NCI-H187 (cell line): ENCODE measurements around the gene KLHDC7A.
"Not testable (repeated sequence)": the region's sequence is repeated elsewhere in the genome, so short reads cannot be mapped to it uniquely, and the experiment has no call there.

Source experiments
- DNase-seq, 2 experiments: peaks; one replicate each; lab custom pipeline; 2025; lab: John Stamatoyannopoulos, UW

KLHDC7A gene

GRCh38 chr1:18480315-18481189 is at the start of gene KLHDC7A:
KLHDC7A (plus strand) TSS chr1:18480930; CDS start chr1:18480982, 52 bp downstream.
- DNase-seq, result no peak

DNA sequence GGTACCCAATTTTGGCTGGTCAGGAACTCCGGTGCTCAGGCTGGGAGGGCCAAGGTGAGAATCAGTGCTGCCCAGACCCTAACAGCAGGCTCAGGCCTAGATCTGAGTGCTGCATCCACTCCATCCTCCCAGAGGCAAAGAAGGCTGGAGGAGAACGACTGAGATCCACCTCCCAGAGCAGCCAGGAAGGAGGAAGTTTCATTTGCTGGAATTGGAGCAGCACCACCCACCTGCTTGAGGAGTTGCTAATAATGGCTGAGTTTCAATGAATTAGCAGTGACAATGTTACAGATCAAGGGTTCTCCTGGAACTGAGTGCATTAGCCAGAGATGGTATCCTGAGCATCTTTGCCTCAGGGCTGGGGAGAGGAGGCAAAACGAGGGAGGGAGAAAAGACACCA is 46.7 kb upstream of the KLHDC7A start:
- DNase-seq, result no peak

- DNase-seq, result no peak
These were observed 40.1 kb upstream of the KLHDC7A start for GRCh38 chr1:18440385-18441226.

DNA sequence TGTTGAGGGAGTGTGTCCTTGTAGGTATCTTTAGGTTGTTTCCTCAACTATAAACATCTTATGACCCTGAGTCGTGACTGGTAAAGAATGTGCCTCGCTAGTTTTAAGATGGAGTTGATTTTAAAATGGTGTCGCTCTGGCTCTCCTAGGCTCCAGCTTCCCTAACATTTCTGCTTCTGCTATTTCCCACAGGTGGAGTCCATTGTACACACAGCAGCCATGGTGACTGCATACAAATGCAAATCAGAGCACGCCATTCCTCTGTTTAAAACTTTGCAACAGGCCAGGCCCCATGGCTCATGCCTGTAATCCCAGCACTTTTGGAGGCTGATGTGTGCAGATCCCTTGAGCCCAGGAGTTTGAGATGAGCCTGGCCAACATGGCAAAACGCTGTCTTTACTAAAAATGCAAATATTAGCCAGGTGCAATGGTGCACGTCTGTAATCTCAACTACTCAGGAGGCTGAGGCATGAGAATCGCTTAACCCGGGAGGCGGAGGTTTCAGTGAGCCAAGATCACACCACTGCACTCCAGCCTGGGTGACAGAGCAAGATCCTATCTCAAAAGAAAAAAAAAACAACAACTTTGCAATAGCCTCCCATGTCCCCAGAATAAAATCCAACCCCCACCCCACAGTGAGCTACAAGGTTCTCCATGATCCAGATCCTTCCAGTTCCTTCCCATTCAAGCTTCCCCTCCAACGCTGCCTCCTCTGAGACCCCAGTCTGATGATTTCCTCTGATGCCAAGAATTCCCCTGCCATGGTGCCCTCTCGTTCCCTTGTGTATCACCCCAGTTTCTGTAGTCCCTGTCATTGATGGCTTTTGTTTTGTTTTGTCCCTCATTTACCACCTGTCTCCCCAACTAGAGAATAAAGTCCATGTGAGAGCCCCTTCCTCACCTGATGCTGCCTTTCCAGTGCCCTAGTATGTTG is 36.9 kb upstream of the KLHDC7A start:
- DNase-seq, result no peak

GRCh38 chr1:18444563-18444962 is 36.2 kb upstream of the KLHDC7A start:
- no peak for DNase-seq

DNA sequence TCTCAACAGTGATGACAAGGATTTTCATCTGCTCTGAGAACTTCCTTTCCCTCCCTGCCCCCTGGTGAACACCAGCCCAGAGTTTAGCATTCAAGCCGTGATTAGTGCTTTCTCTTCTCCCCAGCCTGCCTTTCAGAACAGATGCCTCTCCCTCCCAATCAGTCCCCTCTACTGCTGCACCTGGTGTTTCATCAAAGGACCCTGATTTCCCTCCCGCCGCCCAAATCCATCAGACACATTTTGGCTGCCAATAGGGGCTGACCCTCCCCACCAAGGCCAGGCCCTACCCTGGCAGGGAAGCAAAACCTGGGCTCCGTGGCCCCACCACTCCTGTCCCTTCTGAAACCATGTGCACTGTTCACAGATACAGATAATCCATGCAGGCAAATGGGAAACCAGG is 34.0 kb upstream of the KLHDC7A start:
- no peak for DNase-seq

GRCh38 chr1:18447509-18448220 is 33.1 kb upstream of the KLHDC7A start:
- no peak for DNase-seq

- no peak for DNase-seq
These were observed 31.8 kb upstream of the KLHDC7A start for GRCh38 chr1:18448889-18449288.

- DNase-seq, result peak in 1 of 2 experiments; percentile 5
These were observed 28.2 kb upstream of the KLHDC7A start for GRCh38 chr1:18452550-18452949.

DNA sequence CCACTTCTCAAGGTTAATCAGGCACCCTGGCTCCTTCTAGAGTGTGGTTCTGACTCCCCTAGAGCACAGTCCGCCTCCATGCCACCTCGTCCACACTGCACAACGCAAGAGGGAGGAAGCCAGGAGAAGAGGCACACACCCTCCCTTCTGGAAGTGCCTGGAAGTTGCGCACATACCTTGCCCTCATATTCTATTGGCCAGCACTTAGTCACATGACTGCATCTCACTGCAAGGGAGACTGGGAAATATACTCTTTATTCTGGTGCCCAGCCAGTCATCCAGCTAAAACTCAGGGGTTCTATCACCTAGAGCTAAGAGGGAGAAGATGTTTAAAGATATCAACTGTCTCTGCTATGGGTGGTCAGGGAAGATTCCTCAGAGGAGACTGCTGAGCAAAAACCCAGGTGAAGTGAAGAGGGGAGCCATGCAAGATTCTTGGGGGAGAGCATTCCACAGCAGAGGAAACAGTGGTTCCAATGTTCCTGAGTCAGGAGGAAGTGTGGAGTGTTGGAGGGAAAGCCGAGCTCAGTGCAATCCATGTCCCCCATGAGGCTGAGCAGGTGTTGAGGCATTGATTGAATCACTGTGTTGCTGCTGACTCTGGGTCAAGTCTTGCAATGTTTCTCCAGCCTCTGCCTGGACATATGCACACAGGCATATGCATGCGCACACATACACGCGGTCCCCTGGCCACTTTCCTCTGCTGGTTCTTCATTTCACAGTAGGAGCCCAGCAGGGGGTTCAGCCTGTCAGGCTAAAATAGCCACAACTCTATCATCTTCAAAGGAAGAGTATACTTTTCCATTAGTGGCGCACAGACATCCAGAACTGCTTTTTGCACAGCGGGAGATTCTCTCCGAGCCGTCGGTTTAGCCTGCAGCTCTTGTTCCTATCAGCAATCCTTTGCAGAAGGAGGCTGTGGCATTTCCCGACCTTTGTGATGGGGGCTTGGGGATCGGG is 22.3 kb upstream of the KLHDC7A start:
- peak in 1 of 2 experiments; percentile 44 for DNase-seq

- no peak for DNase-seq
These were observed 19.1 kb upstream of the KLHDC7A start for GRCh38 chr1:18461656-18462055.

DNA sequence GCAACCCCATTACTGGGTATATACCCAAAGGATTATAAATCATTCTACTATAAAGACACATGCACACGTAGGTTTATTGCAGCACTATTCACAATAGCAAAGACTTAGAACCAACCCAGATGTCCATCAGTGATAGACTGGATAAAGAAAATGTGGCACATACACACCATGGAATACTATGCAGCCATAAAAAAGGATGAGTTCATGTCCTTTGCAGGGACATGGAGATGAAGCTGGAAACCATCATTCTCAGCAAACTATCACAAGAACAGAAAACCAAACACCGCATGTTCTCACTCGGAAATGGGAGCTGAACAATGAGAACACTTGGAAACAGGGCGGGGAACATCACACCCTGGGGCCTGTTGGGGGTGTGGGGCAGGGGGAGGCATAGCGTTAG is 18.2 kb upstream of the KLHDC7A start:
- not testable (repeated sequence) for DNase-seq

DNA sequence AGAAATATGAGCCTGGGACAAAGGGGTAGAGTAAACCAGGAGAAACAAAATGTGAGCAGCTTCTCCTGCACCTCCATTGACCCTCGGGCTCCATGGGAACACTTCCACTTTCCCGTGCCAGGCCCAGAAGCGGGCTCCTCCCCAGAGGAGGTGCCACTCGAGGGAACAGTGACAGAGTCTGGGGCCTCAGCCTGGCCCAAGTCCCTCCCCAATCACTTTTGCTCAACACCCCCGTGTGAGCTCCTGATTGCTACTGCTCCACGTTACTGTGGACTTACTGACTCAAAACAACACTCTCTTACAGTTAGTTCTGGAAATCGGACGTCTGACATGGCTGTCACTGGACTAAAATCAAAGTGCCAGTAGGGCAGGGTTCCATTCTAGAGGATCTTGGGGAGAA is 17.7 kb upstream of the KLHDC7A start:
- DNase-seq, result no peak

DNA sequence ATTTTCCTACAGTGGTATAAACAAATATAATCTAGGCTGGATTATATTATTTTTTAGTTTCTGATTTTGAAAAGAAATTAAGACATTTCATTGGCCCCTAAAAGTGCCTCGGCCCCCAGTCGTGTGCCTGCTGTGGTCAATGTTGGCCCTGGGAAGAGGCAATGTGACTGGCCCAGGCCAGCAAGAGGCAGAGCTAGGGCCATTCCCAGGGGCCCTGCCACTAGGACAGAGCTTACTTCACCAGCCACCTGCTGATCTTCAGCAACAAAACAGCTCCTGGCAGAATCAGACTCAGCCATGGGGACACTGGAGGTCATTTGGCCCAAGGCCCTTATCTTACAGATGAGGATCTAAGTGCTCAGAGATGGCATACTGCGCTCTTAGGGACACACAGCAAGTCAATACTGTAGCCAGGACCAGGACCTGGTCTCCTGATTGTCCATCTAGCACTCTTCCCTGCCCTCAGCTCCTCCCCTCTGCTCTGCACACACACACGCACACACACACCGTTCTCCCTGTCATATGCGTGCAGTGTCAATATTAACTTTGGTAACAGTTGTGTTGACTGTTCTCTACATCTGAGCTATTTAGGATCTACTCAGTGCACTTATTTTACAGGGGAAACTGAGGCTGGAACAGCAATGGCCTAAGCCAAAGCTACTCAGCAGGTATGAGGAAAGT is 16.6 kb upstream of the KLHDC7A start:
- no peak for DNase-seq

DNA sequence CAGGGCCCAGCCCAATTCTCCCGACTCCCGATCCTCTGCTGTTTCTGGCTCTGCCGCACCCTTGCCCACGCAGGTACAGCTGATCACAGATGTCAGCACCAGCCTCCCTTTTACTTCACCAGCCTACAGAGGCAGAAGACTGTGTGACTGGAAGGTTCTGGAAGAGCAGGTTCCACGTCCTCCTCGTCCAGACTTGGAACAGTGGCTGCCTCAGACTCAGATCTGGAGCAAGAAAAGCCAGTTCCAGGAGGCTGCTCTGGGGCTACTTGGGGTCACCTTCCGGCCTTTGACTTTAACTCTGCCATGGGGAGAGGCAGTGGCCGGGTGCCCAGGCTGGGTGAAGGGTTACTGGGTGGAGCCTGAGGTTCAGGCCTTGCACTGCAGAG is 16.1 kb upstream of the KLHDC7A start:
- no peak for DNase-seq

- no peak for DNase-seq
These were observed 14.1 kb upstream of the KLHDC7A start for GRCh38 chr1:18466676-18467075.

- DNase-seq, result no peak
These were observed 12.2 kb upstream of the KLHDC7A start for GRCh38 chr1:18468570-18468969.

- DNase-seq, result no peak
These were observed 11.2 kb upstream of the KLHDC7A start for GRCh38 chr1:18469514-18469913.

DNA sequence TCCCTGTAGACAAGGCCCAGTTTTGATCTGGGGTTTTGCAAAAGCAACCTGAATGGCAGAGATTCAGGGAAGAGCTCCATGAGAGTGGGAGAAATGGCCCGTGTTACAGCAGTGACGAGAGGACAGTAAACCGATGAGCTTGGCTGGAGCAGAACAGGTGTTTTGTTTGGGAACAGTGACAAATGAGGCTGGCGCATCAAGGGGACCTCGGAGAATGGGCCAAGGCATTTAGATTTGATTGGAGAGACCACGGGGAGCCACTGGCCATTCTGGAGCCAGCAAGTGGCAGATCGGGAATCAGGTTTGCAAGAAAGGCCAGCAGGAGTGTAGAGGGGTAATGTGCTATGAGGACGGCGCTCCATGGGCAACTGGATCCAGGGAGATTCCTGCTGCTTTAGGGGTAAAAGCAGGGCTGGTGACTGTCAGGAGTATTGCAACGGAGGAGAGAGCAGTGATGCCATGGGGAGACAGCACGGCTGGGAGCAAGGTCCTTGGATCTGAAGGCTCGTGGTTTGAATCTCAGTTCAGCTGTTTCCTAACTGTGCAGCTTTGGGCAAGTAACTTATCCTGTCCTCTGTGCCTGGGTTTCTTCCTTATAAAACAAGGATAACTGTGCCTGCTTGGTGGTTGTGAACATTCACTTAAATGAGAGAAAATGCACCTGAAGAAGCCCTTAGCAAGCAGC is 9.9 kb upstream of the KLHDC7A start:
- DNase-seq, result peak; percentile 24 to 54
